ENCODE data around the gene IL17REL.

- TF ChIP-seq CTCF (IDR thresholded peaks at IDR 0.05) (no peak), EP300 (IDR thresholded peaks at IDR 0.05) (no peak), POLR2AphosphoS5 (IDR thresholded peaks at IDR 0.05) (no peak)
These were observed 18.1 kb downstream of the IL17REL start for GRCh38 chr22:49994361-49995040.
